HL-60/S4 treated with phorbol 12-myristate 13-acetate at 8.2 ng/mL for 4 days and 3 days (cell line): ENCODE measurements around the gene ISCU.

Experiments used
- in situ Hi-C: fragments of 300-500 bp; cut with MboI; formaldehyde crosslinking; loops from 2 replicates; pipeline ENCODE4 v1.15.0; 2022; ENCODE audit warnings: low sequenced_read_pairs

Gene ISCU

DNA sequence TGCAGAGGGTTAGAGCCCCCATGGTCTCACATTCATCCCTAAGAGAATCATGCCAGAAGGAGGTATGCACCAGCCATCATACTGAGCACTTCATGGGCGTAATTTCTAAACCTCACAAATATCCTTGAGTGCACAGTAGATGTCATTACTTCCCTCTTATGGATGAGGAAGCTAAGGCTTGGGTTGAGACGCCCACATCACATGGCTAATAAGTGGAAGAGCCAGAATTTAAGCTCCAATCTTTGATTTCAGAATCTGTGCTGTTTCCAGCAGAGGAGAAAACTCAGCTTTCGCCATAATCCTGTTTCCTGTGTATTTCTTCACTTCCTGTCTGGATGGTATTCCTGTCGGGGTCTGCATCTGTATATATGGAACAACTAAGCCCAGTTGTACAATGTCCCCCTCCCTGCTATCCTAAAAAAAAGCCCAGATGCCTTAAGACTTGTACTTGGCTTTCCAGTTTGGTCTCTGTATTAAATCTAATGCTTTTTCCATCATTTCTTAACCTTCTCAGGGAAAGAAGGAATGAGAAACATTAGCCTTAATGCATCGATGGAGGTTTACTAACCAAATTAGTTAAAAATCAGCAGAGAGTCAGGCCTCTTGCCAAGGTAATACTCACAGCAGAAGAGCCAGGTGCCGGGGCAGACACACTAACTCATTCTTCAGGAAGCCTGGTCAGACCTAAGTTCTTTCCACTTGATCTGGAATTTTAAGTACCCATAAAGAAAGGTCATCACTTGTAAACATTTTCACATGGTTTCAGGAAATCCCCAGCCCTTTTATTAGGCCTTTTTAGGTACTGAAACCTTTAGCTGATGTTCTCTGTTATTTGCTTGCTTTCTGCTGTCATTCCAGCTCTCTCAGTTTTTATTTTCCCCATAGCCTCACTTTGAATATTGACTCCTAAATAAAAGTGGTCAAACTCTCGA is 5.3 kb downstream of the ISCU start:
- in situ Hi-C loops, result loop anchor here (5.0 to 25.0 kb wide), 2 partner anchors 50 to 520 kb away; partner anchors contain the start of genes ALKBH2 and UNG

DNA sequence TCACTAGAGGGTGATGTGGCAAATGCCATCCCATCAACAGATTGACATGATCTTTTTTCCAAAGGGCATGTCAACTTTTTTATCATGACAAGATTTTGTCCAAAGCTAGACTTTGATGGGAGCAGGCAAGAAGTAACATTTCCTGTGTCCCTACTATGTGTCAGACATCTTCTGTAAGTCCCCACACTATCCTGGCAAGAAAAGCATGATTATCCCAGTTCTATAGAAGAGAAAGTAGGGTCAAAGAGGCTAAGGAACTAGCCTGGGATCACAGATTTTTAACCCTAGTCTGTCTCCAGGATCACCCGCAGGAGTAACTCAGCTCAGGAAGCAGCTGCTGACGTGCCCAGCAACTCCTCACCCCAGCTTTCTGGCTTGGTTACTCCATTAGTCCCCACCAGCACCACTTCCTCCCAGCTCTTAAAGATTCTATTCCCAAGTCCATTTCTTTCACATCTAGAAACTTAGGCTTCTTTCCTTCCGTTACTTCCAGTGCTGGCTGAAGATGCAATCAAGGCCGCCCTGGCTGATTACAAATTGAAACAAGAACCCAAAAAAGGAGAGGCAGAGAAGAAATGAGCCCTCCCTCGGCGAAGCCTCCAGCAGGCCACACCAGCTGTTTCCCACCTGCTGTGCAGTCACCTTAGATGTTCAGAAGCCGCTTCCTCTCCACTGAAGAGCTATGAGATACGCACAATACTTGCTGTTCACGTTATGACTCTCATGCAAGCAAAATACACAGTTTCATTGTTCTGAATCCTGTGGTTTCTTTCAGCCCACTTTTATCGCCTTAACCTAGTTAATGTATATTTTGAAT is 6.2 kb downstream of the ISCU start:
- in situ Hi-C loops, result loop anchor here (5.0 to 25.0 kb wide), 2 partner anchors 49 to 519 kb away; partner anchors contain the start of genes ALKBH2 and UNG

DNA sequence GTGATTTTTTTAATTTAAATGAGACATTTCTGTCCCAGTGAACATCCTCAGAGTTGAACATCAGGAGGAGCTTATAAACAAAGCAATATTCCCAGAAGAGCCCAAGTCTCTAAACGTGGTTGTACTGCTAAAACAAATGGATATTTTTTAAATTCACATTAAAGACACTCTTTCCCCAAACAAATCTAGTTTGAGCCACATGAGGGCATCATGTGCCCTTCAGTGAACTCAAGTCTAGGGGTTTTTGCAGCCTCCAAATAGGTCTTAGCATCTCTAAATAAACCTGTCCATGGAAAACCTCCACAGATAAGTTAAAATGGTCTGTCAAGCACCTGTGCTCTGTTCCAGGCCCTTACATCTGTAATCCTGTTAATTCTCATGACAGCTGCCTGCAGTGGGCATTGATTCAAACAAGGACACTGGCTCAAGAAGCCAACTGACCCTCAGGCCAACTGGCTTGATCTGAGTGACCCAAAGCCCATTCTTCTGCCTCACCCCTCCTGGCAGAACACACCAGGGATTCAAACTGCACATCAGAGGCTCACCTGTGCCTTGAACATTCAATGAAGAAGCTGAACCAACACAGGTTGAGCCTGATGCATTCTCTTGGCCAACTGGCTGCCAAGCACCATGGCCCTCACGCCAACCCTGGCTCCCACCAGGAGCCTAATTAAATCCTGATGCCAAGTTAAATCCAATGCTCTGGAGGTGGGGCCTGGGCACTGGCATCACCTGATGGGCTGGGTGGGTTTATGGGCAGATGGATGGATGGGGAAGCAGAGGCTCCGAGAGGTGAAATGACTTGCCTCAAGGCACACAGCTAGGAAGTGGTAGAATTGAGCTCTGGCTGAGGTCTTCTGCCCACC is 8.6 kb downstream of the ISCU start:
- in situ Hi-C loops, result loop anchor here (25.0 kb wide), 1 partner anchor 516 kb away; the partner anchor contains the start of genes ALKBH2 and UNG

DNA sequence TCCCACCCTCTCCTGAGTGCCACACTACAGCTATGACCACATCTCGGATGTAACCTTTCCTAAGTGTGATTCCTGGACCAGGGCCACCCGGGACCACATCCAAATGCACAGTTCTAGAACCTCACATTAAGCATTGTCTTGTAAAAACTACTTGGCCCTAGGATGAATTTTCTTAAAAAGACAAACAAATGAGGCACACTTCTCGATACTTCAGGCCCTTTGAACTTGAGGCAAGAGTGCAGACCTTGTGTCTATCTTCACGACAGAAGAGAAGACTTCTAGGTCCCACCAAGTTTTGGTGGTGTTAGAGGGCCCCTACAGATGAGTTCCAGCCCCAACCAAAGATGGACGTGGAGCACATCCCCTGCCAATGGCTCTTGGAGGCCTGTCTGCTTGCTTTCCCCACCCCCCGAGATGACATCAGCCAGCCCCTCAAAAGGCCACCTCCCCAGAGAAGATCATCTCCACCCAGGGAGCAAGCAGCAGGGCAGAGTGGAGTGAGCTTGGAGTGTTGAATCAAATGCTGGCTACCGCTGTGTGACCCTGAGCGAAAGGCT is 9.3 kb downstream of the ISCU start:
- in situ Hi-C loops, result loop anchor here (25.0 kb wide), 1 partner anchor 516 kb away; the partner anchor contains the start of genes ALKBH2 and UNG

DNA sequence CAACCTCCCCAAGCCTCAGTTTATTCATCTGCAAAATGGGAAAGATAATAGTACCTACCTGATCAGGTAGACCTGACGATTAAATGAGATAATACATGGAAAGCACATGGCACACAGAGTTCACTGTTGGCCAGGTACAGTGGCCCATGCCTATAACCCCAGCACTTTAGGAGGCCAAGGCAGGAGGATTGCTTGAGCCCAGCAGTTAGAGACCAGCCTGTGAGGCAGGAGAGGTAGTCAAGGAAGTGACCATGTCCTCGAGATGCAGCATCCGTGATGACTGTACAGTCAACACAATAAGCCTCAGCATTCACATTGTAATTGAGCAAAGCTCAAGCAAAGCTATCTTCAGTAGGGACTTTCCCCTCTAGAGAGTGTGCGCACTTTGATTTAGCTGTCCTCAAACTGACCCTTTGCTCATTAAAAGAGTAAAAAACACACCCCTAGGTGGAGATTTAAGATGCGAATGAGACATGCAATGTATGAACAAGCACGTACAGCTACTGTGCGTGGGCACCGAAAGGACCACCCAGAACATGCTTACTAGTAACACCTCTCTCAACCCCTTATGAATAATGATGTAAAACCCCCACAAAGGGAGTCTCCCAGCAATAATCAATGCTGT is 9.9 kb downstream of the ISCU start:
- in situ Hi-C loops, result loop anchor here (25.0 kb wide), 1 partner anchor 515 kb away; the partner anchor contains the start of genes ALKBH2 and UNG

DNA sequence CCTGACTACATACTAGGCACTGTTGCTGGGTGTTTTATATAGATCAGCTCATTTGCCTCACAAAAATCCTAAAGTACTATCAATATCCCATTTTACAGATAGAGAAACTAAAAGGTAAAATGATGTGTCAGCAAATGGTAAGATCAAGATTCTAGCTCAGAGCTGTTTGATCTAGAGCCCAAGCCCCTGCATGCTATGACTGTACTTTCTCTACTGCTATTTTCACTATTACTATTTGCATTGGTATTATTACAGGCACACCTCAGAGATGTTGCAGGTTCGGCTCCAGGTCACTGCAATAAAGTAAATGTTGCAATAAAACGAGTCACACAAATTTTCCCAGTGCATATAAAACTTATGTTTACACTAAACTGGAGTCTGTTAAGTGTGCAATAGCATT is 10.9 kb downstream of the ISCU start:
- in situ Hi-C loops, result loop anchor here (25.0 kb wide), 1 partner anchor 514 kb away; the partner anchor contains the start of genes ALKBH2 and UNG

DNA sequence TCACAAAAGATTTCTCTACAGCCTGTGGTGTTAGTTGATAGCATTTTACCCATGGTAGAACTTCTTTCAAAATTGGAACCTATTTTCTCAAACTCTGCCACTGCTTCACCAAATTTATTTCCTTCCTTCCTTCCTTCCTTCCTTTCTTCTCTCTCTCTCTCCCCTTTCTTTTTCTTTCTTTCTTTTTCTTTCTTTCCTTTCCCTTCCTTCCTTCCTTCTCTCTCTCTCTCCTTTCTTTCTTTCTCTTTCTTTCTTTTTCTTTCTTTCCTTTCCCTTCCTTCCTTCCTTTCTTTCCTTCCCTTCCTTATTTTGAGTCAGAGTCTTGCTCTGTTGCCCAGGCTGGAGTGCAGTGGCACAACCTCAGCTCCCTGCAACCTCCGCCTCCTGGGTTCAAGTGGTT is 11.9 kb downstream of the ISCU start:
- in situ Hi-C loops, result loop anchor here (25.0 kb wide), 1 partner anchor 513 kb away; the partner anchor contains the start of genes ALKBH2 and UNG

DNA sequence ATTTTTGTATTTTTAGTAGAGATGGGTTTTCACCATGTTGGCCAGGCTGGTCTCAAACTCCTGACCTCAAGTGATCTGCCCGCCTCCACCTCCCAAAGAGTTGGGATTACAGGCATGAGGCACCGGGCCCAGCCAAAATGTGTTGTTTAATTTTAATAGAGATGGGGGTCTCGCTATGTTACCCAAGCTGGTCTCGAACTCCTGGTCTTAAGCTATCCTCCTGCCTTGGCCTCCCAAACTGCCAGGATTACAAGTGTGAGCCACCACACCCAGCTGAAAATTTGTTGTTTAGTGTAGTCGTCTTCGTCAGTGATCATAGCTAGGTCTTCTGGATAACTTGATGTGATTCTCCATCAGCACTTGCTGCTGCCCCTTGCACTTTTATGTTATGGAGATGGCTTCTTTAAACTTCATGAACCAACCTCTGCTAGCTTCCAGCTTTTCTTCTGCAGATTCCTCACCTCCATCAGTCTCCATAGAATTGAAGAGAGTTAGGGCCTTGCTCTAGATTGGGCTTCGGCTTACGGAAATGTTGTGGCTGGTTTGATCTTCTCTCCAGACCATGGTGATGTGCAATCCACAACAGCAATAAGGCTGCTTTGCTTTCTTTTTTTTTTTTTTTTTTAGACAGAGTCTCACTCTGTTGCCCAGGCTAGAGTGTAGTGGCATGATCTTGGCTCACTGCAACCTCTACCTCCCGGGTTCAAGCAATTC is 13.0 kb downstream of the ISCU start:
- in situ Hi-C loops, result no loop called here

DNA sequence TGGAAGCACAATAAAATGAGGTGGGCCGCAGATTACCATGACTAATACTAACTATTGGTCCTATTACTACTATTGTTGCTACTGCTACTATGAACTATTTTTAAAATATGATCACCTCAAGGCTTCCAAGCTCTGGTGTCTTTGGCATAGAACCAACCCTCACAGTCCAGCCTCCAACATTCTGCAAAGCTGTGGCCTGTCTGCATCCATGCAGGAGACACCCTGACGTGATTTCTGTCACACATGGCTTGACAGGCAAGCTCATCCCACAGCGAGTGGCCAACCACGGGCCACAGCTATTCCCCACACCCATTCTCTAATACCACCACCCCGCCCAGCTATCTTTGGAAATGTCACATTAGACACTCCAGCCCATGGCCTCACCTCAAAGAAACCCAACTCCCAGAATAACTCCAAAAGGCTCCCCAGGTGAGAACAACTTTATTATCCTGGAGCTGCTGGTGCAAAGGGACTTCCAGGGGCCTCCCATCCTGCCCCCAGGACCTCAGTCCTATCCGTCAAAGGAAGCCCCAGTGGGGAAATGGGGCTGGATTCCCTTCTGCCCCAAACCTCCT is 14.4 kb downstream of the ISCU start:
- in situ Hi-C loops, result no loop called here

DNA sequence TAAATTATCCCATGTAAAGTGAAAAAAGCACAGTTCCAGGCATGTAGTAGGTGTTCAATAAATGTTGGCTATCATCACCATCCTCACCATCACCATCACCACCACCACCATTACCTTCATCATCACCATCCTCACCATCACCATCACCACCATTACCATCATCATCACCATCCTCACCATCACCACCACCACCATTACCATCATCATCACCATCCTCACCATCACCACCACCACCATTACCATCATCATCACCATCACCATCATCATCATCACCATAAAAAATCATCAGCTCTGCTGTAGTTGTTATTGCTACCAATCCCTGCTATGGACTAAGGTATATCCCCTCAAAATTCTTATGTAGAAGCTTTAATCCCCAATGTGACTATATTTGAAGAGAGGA is 15.1 kb downstream of the ISCU start:
- in situ Hi-C loops, result no loop called here

DNA sequence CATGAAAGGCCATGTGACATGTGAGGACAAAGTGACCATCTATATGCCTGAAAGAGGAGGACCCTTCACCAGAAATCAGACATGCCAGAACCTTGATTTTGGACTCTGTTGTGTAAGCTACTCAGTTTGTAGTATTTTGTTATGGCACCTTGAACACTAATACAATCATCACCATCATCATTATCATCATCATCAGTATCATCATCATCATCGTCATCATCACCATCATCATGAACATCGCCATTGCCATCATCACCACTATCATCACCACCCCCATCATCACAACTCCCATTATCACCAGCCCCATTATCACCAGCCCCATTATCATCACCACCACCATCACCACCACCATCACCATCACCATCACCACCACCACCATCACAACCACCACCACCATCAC is 15.9 kb downstream of the ISCU start:
- in situ Hi-C loops, result no loop called here

DNA sequence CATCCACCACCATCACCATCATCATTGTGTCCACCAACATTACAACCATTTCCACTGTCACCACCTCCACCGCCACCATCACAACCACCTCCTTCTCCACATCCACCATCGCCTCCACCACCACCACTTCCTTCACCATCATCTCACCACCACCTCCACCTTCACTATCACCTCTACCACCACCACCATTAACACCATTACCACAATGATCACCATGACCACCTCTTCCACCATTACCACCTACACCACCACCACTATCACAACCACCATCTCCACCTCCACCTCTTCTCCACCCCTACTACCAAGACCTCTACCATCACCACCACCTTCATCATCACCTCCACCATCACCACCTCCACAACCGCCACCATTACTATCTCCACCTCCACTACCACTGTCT is 16.4 kb downstream of the ISCU start:
- in situ Hi-C loops, result no loop called here

DNA sequence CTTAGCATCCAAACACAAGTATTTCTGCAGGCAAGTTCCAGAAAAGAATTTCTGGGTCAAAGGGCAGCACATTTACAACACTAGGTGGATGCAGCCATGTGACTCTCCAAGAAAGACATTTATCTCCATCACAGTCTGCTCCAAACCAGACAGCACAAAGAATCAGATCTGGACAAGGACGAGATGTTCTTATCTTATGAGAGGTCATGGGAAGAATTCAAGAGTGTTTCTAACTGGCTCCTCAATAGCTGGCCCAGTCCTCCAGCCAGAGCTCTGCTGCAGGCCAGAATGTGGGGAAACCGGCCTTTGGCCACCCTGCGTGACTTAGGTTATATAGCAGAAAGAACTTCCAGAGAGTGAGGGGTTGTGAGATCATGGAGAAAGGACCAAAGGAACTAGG is 18.1 kb downstream of the ISCU start:
- in situ Hi-C loops, result no loop called here

DNA sequence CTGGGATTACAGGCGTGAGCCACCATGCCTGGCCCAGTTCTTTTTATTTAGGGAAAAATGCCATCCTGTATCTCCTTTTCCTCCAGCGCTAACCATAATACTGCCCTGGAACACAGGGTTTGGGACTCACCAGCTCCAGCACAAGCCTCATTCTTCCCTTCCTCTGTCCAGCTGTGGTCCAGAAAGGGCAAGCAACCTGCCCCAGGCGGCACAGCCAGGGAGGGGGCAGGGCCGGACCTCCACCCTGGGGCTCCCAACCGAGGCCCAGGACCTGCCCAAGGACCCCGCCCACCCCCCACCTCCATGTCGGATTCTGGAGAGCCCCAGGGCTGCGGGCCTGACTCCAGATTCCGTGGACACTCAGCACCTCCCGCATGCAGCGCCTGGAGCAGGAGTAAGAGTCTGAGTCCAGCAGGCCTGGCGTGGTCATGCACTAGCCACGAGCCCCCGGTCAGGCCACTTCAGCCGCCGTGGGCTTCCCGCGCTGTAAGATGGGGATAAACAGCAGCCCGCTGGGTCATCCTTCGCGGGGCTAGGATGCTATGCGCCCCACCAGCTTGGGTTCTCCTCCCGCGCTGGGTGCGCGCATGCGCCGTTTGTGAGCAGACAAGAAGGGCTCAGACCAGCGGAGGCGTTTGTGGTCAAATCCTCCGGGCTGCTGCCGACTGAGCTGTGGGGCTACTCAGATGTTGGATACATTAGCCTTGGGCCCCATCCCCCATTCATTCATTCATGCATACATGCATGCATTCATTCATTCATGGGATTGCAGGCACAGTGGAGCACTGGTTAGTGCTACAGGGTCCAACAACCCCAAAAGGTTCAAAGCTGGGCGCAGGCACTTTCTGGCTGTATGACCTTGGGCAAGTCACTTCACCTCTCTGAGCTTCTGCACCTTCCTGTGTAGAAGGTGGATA is 19.2 kb downstream of the ISCU start:
- in situ Hi-C loops, result no loop called here

DNA sequence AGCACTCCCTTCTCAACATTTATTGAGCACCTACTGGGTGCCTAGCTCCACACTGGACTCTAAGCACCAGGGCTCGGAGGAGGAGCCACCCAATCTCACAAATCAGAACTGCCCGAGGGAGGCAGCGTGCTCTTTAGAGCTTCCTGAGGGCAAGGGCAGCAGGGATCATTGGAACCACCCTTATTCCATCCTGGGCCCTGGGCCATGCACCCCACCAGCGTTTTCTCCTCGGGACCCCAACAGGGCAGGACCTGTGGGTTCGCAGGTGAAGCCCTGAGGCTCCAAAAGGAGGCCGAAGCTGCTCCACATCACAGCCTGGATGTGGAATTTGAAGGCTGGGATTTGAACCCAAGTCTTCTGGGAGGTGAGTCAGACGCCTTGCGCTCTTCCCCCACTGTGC is 20.1 kb downstream of the ISCU start:
- in situ Hi-C loops, result no loop called here

DNA sequence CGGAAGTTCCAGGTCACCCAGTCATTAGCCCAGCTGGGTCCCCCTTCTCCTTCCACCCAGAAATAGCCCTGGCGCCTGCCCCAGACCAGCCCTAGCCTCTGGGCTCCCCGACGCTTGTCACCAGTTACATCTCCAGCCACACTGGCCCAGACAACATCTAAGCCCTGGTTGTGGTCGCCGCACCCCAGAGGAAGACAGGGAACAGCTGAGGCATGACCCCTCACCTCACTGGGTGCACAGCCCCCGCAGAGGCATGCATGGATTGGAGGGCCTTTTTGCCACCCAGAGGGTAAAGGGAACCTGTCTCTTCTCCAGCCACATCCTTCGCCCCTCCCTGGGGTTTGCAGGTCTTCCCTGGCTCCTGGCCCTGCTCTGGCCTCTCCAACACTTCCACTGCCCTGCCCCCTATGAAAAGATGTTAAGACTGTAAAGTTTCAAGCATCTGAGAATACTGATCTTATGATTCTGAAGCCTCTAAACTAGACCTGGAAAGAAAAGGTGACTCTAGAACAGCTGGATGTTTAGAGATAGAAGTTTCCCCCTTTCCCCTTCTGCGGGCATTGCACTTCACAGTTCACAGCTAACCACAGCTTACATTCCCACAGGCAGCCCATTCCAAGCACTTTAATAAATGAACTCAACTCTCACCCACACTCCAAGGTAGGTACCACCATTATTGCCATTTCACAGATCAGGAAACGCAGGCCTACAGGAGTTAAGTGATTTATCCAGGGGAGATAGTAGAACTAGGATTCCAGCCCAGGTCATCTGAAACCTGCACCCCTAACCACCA is 20.8 kb downstream of the ISCU start:
- in situ Hi-C loops, result no loop called here

DNA sequence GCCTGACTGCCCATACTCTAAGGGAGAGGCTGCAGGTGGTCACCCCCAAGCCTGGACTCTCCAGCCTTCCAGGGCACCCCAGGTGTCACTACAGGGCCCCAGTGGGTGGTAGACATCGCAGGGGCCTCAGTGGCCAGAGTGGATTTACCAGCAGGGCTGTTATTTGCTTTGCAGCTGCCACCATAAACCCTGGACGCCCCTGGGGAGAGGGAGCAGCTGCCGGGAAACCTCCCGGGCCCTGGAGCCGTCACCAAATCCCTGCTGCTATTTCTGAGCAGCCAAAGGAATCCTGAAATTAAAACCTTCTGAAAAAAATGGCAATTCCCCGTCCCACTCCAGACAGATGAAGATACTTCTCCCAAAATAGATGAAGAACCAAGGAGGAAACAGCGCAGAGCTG is 21.6 kb downstream of the ISCU start:
- in situ Hi-C loops, result no loop called here
